Parathyroid adenoma (tissue), 2 donors: ENCODE results near the gene GSG1L.
"Not testable (repeated sequence)": the region's sequence is repeated elsewhere in the genome, so short reads cannot be mapped to it uniquely, and the experiment has no call there.

Source experiments
- H2AFZ ChIP-seq: fragments of 300-600 bp; sonication (generic); one replicate; pipeline ENCODE4 v1.7.0; 2017; ENCODE audit warnings: antibody characterized with exemption, mild to moderate bottlenecking
- H3K27ac ChIP-seq: fragments of 300-600 bp; sonication (generic); one replicate; pipeline ENCODE4 v1.7.0; 2017
- H3K27me3 ChIP-seq: fragments of 300-600 bp; sonication (generic); one replicate; pipeline ENCODE4 v1.7.0; 2017; ENCODE audit warnings: low read length; ENCODE audit not compliant: control insufficient read depth, insufficient read depth
- H3K36me3 ChIP-seq: fragments of 300-600 bp; sonication (generic); one replicate; pipeline ENCODE4 v1.7.0; 2017; ENCODE audit warnings: low read length; ENCODE audit not compliant: control insufficient read depth, insufficient read depth
- H3K4me1 ChIP-seq: fragments of 300-600 bp; sonication (generic); one replicate; pipeline ENCODE4 v1.7.0; 2017; ENCODE audit warnings: control low read depth
- H3K4me2 ChIP-seq: fragments of 300-600 bp; sonication (generic); one replicate; pipeline ENCODE4 v1.7.0; 2017; ENCODE audit warnings: low read length
- H3K4me3 ChIP-seq: fragments of 300-600 bp; sonication (generic); one replicate; pipeline ENCODE4 v1.7.0; 2017; ENCODE audit warnings: low read depth, low read length
- H3K79me2 ChIP-seq: fragments of 300-600 bp; sonication (generic); one replicate; pipeline ENCODE4 v1.7.0; 2017; ENCODE audit warnings: control low read depth
- H3K9ac ChIP-seq: fragments of 300-600 bp; sonication (generic); one replicate; pipeline ENCODE4 v1.7.0; 2017; ENCODE audit warnings: mild to moderate bottlenecking
- H3K9me3 ChIP-seq: fragments of 300-600 bp; sonication (generic); one replicate; pipeline ENCODE4 v1.7.0; 2017; ENCODE audit warnings: low read length; ENCODE audit not compliant: control insufficient read depth
- CTCF ChIP-seq: fragments of 300-600 bp; sonication (generic); IDR thresholded peaks from one replicate; pipeline ENCODE4 v1.7.0; 2017; ENCODE audit warnings: antibody characterized with exemption, mild to moderate bottlenecking
- donor health status: primary hyperparathyroidism.

GSG1L gene

GRCh38 chr16:27980076-27980775, 83.3 kb downstream of the GSG1L start:
- H3K27ac ChIP-seq, result no peak overlapping the region
- H3K36me3 ChIP-seq, result no peaks in the 10 kb centered on the region
- H3K4me1 ChIP-seq, result peaks cover 2% of the 10 kb centered on the region
- no peaks in the 10 kb centered on the region for H3K79me2 ChIP-seq
- H3K4me2 ChIP-seq, result no peak overlapping the region
- no peak overlapping the region for H2AFZ ChIP-seq
- no peaks in the 10 kb centered on the region for H3K9me3 ChIP-seq
- no peak overlapping the region for H3K4me3 ChIP-seq
- H3K27me3 ChIP-seq, result no peaks in the 10 kb centered on the region
- no peak overlapping the region for H3K9ac ChIP-seq
- TF ChIP-seq CTCF, result no peak

- not testable (repeated sequence) for H3K4me3 ChIP-seq, H3K79me2 ChIP-seq, H3K4me2 ChIP-seq, H3K4me1 ChIP-seq, H3K27me3 ChIP-seq, H3K27ac ChIP-seq, H3K36me3 ChIP-seq, H2AFZ ChIP-seq, H3K9ac ChIP-seq, H3K9me3 ChIP-seq
These were observed 83.8 kb downstream of the GSG1L start for GRCh38 chr16:27979668-27980067.

DNA sequence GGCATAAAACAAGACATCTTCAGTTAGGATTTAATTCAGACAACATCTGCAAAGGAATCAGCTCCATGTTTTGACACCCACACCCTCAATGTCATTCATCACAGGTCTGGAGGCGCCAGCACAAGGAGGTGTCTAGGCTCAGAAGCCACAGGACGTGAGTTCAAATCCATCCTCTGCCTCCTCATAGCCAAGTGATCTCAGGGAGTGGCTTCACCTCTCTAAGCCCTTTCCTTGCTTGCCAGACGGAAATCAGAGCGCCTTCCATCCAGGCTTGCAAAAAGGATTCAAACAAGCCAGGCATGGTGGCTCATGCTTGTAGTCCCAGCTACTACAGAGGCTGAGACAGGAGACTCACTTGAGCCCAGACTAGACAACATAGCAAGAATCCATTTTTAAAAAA, 84.6 kb downstream of the GSG1L start:
- Histone ChIP-seq H3K9me3 (no peaks in the 10 kb centered on the region), H3K4me2 (no peak overlapping the region), H3K4me1 (peaks cover 2% of the 10 kb centered on the region), H2AFZ (no peak overlapping the region), H3K27me3 (no peaks in the 10 kb centered on the region), H3K79me2 (no peaks in the 10 kb centered on the region), H3K4me3 (no peak overlapping the region), H3K36me3 (no peaks in the 10 kb centered on the region), H3K9ac (no peak overlapping the region), H3K27ac (no peak overlapping the region)
- no peak for TF ChIP-seq CTCF

GRCh38 chr16:27977966-27978365, 85.5 kb downstream of the GSG1L start:
- no peaks in the 10 kb centered on the region for H3K27me3 ChIP-seq
- no peak overlapping the region for H3K4me2 ChIP-seq
- peaks cover 2% of the 10 kb centered on the region for H3K4me1 ChIP-seq
- no peaks in the 10 kb centered on the region for H3K36me3 ChIP-seq
- no peak overlapping the region for H2AFZ ChIP-seq
- TF ChIP-seq CTCF, result no peak
- no peaks in the 10 kb centered on the region for H3K9me3 ChIP-seq
- H3K79me2 ChIP-seq, result no peaks in the 10 kb centered on the region
- no peak overlapping the region for H3K4me3 ChIP-seq
- no peak overlapping the region for H3K27ac ChIP-seq
- no peak overlapping the region for H3K9ac ChIP-seq

GRCh38 chr16:27976990-27977389, 86.5 kb downstream of the GSG1L start:
- Histone ChIP-seq H3K36me3 (no peaks in the 10 kb centered on the region), H3K79me2 (no peaks in the 10 kb centered on the region), H3K4me2 (no peak overlapping the region), H3K4me1 (peaks cover 2% of the 10 kb centered on the region), H3K9ac (no peak overlapping the region), H3K4me3 (no peak overlapping the region), H3K27ac (no peak overlapping the region), H3K27me3 (no peaks in the 10 kb centered on the region), H2AFZ (no peak overlapping the region), H3K9me3 (no peaks in the 10 kb centered on the region)
- TF ChIP-seq CTCF, result no peak
